Measurements from ENCODE around the gene OLFM2. TPM values are rescaled to one million over a fixed set of nuclear protein-coding genes. Genes with fewer than 3 reads are reported as not detected.

Gene OLFM2
- total RNA-seq, 2 donors from 2014 or later: 3.1 to 11.9 TPM

- no peak for ATAC-seq
These were observed 93.3 kb downstream of the OLFM2 start for GRCh38 chr19:9842834-9843625.

GRCh38 chr19:9839415-9839814 is 96.9 kb downstream of the OLFM2 start:
- DNase-seq (no peak), ATAC-seq (no peak)
- WGBS, 2 donors: 67% methylated on average over 1 of the region's 1 CpG
- intact Hi-C loops (cut with DNase I): no loop called here
- H3K4me3 ChIP-seq: no peak overlapping the region
- H3K27ac ChIP-seq: no peak overlapping the region
- H3K36me3 ChIP-seq (replicated peaks in 1 of 2; ENCODE audit: insufficient read depth in 1 of 2, low read depth in 2 of 2): peaks cover 0 to 13% of the 10 kb centered on the region in 2 donors
- H3K4me1 ChIP-seq: peaks cover 12% of the 10 kb centered on the region
- H3K9me3 ChIP-seq: no peaks in the 10 kb centered on the region
- no peaks in the 10 kb centered on the region for H3K27me3 ChIP-seq
- no peak for TF ChIP-seq POLR2A (IDR thresholded peaks at IDR 0.05)
- TF ChIP-seq CTCF (IDR thresholded peaks at IDR 0.05): no peak

More at GRCh38 chr19:9842834-9843625, 93.3 kb downstream of the OLFM2 start:
- TF ChIP-seq POLR2A (IDR thresholded peaks at IDR 0.05) (no peak), CTCF (IDR thresholded peaks at IDR 0.05) (no peak)
- Histone ChIP-seq H3K27ac (no peak overlapping the region), H3K36me3 (replicated peaks in 1 of 2; ENCODE audit: insufficient read depth in 1 of 2, low read depth in 2 of 2) (peaks cover 0 to 14% of the 10 kb centered on the region in 2 donors), H3K27me3 (no peaks in the 10 kb centered on the region), H3K9me3 (no peaks in the 10 kb centered on the region), H3K4me3 (no peak overlapping the region), H3K4me1 (no peaks in the 10 kb centered on the region)
- 89 to 91% methylated on average over 7 to 9 of the region's 9 CpGs for WGBS, 2 donors
- intact Hi-C loops (cut with DNase I): no loop called here
- no peak for DNase-seq

DNA sequence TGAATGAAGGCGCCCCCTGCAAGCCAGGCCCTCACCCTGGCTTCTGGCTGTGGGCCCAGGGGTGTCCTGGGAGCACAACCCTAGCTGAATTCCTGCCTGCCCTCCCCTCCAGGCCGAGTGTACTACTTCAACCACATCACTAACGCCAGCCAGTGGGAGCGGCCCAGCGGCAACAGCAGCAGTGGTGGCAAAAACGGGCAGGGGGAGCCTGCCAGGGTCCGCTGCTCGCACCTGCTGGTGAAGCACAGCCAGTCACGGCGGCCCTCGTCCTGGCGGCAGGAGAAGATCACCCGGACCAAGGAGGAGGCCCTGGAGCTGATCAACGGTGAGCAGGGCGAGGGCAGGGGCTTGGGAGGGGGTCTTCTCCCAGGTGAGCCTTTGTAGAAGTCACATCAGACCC is 98.0 kb downstream of the OLFM2 start:
- 90 to 96% methylated on average over 9 to 10 of the region's 15 CpGs for WGBS, 2 donors
- no peak for TF ChIP-seq POLR2A (IDR thresholded peaks at IDR 0.05)
- no peak for TF ChIP-seq CTCF (IDR thresholded peaks at IDR 0.05)
- no peak for ATAC-seq
- intact Hi-C loops (cut with DNase I): no loop called here
- Histone ChIP-seq H3K27me3 (no peaks in the 10 kb centered on the region), H3K4me3 (no peak overlapping the region), H3K9me3 (no peaks in the 10 kb centered on the region), H3K4me1 (peaks cover 12% of the 10 kb centered on the region), H3K27ac (no peak overlapping the region), H3K36me3 (replicated peaks in 1 of 2; ENCODE audit: insufficient read depth in 1 of 2, low read depth in 2 of 2) (peaks cover 0 to 13% of the 10 kb centered on the region in 2 donors)
- no peak for DNase-seq

DNA sequence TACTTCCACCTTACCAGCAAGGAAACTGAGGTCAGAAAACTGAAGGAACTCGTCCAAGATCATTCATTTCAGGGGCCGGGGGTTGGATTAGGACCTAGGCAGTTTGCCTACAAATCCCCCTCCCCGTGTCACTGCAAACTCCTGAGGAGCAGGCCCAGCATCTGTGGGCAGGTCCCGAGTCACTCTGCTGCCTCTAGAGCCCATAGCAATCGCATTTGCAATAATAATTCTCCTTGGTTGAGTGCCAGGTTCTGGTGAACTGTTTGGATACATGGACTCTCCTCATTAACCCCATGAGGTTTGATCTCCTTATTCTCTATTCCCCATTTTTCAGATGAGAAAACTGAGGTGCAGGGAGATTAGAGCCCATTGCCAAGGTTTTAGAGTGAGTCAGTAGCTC is 100.3 kb downstream of the OLFM2 start:
- intact Hi-C loops (cut with DNase I): no loop called here
- H3K27ac ChIP-seq: no peak overlapping the region
- DNase-seq (no peak), ATAC-seq (no peak)
- TF ChIP-seq CTCF (IDR thresholded peaks at IDR 0.05): no peak
- TF ChIP-seq POLR2A (IDR thresholded peaks at IDR 0.05): no peak
- no peaks in the 10 kb centered on the region for H3K9me3 ChIP-seq
- no peaks in the 10 kb centered on the region for H3K27me3 ChIP-seq
- peak overlapping the region in 1 of 2 donors; percentile 95 for H3K4me3 ChIP-seq
- peaks cover 0 to 3% of the 10 kb centered on the region in 2 donors for H3K36me3 ChIP-seq (replicated peaks in 1 of 2; ENCODE audit: insufficient read depth in 1 of 2, low read depth in 2 of 2)
- H3K4me1 ChIP-seq: peaks cover 12% of the 10 kb centered on the region
- WGBS, 2 donors: 0 to 2% methylated on average over 1 to 5 of the region's 5 CpGs

DNA sequence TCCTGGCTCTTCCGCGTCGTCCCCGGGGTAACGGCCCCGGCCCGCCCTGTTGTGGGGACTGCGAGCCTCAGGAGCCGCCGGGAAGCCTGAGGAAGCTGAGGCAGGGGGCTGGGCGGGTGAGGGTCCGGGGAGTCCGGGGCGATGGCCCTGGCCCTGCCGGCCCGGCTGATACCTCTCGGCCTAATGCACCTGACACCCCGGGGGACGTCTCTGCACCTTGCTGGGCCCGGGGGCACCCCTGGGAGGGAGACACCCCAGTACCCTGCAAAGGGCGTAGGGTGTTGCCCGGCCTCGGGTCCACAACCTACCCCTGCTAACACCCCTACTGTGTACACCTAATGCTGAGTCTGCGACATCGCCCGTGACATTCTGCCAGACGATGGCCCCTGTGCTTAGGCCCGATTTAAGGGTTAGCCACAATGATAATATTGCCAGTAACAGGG is 100.8 kb downstream of the OLFM2 start:
- TF ChIP-seq POLR2A (IDR thresholded peaks at IDR 0.05): no peak
- 0 to 1% methylated on average over 8 to 24 of the region's 28 CpGs for WGBS, 2 donors
- peak overlapping the region; percentile 62 to 95 for H3K4me3 ChIP-seq
- H3K9me3 ChIP-seq: no peaks in the 10 kb centered on the region
- peak overlapping the region in 3 of 4 donors; percentile 39 to 67 (median 52) for H3K27ac ChIP-seq
- ATAC-seq: no peak
- no peaks in the 10 kb centered on the region for H3K36me3 ChIP-seq (replicated peaks in 1 of 2; ENCODE audit: insufficient read depth in 1 of 2, low read depth in 2 of 2)
- DNase-seq: no peak
- peaks cover 12% of the 10 kb centered on the region for H3K4me1 ChIP-seq
- H3K27me3 ChIP-seq: no peaks in the 10 kb centered on the region
- intact Hi-C loops (cut with DNase I): no loop called here
